Iris pigment epithelial cell (primary cell): ENCODE results near the gene UBAP1L.

Source experiments
- DNase-seq: peaks from one replicate; pipeline ENCODE4 v3.0.0-alpha.2; 2011; ENCODE audit warnings: low read depth

UBAP1L gene

DNA sequence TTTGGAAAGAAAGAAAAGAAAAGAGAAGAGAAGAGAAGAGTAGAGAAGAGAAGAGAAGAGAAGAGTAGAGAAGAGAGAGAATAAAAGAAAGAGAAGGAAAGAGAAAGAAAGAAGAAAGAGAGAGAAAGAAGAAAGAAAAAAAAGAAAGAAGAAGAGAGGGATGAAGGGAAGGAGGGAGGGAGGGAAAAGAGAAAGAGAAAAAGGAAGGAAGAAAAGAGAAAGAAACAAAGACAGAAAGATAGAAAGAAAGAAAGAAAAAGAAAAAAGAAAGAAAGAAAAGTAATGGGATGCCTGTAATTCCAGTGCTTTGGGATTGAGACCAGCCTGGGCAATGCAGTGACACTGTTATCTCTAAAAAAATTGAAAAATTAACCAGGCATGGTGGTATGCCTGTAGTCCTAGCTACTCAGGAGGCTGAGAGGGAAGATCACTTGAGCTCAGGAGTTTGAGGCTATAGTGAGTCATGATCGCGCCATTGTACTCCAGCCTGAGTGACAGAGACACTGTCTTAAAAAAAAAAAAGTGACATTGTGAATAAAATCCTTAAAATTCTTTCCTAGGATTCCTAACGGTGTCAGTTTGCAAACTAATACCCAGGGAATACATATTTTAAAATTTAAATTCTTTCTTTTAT lies 48.9 kb downstream of the UBAP1L start:
- no peak for DNase-seq

DNA sequence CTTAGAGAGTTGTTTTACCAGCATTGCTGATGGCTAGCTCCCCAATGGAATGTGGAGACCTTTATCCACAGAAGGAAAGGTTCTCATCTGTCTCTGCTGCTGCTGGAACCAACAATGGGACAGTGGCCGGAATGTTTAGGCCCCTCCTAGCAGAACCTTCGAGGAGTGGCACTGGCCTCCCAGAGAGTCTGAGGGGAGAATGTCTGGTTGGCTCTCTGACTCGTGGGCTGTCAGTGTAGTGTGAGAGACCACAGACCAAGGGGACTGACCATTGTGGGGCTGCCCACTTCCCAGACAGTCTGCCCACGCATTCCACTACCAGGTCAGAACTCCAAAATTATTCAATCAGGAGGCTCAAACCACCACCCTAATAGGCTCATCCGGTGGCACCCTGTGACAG lies 52.3 kb downstream of the UBAP1L start:
- no peak for DNase-seq

DNA sequence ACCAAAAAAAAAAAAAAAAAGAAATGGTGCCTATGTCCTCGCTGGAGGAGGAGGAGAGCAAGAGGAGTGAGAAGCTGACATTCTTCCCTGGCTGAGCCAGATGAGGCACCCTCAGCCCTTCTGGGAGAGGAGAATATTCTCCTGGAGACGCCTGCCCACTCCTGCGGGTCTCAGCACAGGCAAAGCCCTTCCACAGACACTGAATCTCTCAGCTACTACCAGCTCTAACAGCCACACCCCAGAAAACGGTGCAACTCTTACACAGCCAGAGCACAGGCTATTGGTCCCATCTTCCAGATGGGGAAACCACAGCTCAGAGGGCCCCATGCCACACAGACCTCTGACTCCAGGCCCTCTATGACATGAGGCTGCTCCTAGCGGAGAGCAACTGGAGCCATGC lies 52.9 kb downstream of the UBAP1L start:
- no peak for DNase-seq

DNA sequence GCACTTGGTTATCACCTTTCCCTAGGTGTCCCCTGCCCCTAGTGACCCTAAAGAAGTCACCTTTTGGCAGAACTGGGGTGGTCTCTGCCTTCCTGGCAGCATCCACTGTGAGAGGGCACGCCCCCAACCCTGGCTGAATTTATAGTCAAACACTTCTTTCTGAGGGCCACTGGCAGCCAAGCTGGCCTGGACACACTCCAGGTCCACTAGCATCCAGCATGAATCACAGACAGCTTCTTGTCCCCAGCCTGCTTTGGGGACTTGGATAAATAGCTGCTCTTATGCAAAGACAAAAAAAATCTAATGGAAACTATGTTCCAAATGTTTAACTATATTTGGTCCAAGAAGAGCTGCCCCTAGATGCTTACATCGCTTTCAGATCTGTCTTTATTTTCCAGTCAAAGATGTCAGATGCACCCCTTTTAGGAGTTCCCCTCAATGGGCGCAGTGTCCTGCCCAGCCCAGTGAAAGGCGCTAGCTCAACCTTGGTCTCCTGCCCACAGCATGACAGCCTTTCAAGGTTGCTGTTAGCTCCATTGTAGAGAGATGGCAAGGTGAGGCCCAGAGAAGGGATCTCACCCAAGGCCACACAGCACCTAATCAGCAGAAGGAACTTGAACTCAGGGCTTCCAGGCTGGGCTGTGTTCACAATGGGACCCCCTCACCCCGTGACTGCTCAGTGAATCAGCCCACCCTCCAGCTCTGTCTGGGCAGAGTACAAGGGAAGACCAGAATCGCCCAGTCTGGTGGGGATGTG lies 54.2 kb downstream of the UBAP1L start:
- DNase-seq = no peak

DNA sequence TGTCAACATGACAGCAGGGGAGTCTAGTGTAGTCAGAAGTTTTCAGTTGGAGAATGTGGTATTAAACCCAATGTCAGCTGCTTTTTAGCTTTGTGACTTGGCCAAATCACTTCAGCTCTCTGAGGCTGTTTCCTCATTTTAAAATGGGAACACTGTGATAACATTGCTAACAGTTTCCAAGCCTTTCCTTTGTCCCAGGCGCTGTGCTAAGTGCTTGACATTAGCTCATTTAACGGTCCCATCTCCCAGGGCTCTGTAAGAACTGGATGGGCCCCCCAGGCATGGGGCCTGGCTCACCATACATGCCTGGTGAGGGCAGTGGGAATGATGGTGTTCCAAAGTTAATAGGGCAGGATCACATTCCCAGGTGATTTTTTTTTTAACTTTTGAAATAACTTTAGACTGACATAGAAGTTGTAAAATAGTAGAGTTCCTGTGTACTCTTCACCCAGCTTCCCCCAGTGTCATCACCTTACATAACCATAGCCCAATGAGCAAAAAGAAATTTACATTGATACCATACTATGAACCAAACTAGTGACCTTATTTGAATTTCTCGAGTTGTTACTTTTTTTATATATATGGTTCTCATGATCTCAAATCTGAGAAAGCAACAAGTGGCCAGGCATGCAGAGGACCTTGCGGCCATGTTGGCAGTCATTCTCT lies 54.9 kb downstream of the UBAP1L start:
- no peak for DNase-seq

DNA sequence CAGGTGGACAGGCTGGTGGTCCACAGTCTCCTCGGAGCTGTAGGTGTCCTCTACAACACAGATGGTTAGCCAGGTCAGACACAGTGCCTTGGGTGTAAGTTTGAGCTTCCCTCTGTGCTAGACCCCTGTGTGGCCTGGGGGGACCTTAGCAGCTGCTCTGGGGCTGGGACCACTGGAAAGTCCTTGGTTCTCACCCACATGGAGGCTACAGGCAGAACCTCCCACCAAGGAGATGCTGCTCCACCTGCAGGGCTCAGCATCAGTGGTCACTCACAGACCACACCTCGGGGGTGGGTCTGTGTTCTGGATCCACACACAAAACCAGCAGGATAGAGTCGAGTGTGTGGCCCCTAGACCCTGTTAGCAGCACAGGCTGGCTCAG lies 55.6 kb downstream of the UBAP1L start:
- no peak for DNase-seq

DNA sequence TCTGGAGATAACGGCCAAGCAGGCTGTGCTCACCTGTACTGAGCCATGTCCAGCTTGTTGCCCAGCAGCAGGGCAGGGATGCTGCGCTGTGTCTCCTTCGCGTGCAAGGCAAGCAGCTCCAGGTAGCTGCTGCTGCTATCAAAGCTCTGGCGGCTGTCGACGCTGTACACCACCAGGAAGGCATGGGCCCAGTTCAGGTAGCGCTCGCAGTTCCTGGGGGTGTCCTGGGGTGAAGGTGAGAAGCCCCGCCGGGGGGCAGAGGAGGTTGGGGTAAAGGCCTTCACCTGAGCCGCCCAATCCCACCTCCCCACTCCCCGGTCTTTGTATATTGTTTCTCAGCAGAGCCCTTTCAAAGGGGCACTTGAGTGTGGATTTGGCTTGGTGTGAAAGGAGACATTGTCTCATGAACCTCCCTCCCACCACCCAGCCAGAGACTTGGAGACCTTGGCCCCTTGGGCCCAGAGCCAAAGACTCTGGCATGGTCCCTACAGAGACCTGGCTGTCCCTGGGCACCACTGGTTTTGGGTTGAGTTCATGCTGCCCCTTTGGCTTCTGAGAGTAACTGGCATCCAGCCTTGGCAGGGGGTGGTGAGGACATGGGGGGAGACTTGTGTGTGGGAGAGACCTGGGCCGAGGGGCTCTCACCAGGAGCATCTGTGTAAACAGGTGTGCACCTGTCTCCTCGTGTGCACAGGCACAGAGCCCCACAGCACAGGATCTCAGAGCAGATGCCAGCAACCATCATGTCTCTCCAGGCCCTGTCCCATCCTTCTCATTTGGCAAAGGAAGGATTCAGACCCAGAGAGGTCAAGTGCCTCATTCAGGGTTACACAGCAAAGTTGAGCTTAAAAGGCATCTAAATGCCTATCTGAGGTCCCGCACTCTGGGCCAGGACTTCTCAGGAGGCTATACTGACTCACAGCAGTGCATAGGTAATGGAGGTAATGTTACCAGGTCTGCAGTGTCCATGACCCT lies 56.3 kb downstream of the UBAP1L start:
- DNase-seq = no peak

DNA sequence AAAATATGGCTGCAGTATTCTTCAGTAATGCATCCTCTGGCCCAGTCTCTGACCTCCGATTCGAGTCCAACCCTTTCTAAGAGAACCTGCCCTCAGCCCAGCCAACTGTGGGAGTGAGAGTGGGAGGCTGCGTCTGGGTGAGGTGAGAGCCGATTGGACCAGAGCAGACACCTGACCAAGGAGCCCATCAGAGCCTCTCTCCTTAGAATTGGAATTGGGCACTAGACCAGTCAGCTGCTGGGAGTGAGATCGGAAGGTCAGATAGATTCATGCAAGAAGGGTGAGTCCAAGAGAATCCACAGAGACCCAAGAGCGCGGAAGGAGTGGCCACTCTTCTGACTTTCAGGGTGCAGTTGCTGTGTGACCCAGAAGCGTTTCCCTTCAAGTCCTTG lies 57.5 kb downstream of the UBAP1L start:
- no peak for DNase-seq

DNA sequence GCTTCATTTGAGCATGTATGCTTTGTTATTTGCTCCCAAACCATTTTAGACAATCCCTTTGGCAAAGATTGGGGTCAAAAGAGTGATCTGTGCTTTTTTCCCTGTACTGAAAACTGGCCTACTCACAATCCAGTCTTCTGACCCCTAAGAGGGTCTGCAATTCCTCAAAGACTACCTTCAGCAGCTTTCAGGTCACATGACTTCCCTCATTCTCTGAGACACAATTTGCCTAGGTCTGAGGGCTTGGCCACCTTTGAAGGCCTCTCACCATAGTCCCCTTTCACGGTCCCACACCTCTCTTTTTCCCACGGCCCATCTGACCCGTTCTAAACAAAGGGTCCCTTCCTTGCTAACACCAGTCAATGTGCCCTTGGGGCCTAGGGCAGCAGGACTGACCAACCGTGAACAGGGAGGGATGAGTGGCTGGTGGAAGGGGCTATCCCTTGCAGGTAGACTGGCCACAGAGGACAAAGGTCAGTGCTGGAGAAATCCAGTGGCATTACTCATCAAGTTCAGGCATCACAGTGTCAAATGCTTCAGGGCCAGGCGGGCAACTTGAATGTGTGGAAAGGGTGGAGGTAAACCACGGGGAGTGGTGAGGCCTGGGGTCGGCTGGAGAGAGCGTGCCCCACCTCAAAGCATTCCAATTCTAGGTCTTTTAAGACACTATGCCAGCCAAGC lies 58.0 kb downstream of the UBAP1L start:
- DNase-seq = peak; percentile 49

DNA sequence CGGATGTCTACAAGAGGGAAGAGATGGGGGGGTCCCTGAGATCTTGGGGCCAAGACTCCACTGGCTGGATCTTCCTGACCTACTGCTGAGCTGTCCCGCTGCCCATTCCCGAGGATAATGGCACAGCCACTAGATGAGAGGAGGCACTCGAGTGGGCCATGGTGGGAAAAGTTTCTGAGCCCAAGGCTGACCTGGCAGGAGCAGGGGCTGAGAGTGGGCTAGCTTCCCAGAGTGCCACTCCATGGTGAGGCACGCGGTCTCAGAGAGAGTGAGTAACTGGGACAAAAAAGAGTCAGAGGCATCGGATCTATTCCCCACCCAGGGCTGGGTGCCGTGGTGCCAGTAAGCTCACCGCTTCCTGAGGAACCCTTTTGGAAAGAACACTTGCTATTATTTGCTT lies 58.9 kb downstream of the UBAP1L start:
- DNase-seq = no peak

DNA sequence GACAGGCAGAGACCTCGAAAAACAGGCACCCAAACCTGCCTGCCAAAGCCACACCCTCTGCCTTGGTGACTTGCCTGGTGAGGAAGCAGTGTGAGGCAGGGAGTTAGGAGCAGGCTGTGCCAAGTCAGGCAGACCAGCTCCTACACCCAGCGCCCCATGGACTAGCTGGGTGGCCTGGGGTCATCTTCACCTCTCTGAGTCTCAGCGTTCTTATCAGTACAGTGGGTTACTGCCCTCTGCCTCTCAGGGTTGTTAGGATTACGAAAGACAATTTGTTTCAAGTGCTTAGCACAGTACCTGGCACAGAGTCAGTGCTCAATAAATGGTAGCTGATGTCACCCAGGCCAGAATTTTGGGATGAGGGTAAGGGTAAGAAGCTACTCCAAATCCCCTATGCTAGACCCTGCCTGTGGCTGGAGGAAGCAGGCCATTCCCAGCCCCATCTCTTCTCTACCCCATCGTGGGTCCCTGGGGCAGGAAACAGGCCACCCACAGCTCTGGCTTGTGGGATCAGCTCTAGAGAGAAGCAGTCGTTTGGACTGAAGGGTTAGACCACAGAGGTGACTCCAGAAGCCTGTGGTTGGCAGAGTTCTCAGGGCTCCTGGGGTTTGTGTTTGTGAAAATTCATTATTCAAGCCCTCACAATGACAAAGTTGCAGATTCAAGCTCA lies 59.7 kb downstream of the UBAP1L start:
- peak; percentile 68 for DNase-seq

DNA sequence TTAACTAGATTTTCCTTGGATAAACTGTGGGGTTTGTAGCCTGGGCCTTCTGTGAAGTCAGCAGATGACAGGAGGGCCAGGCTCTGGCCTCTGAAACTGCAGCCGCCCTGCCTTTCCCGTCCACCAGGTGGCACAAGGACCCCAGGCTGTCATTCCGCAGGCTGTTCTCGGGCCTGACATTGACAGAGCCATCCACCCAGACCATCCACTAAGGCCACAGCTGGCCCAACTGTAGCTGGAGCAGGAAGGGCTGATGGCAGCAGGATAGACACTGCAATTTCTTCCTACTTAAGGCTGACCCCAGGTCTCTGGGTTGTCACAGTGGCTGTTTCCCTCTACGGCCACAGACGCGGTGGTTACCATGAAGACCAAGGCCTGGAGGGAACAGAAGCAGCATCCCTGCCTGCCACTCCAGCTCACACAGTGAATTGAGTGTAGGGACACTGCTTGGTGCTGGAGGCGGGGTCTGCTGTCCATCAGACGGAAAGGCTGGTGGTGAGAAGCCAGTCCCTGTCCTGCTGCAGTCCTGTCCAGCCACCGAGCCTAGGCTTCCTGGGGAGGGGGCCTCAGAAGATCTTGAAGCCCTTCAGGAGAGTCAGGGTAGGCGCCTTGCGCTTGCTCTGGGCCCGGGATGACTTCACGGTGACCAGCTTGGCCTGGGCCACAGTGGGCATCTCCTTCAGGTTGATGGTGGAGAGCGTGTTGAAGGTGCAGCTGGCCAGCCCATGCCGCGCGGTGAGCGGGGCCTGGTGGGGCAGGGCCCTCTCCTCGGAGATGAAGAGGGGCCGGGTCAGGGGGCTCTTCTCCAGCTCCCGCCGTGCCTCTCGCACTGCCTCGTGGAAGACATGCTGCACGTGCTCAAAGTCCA lies 60.4 kb downstream of the UBAP1L start:
- peak; percentile 61 for DNase-seq

DNA sequence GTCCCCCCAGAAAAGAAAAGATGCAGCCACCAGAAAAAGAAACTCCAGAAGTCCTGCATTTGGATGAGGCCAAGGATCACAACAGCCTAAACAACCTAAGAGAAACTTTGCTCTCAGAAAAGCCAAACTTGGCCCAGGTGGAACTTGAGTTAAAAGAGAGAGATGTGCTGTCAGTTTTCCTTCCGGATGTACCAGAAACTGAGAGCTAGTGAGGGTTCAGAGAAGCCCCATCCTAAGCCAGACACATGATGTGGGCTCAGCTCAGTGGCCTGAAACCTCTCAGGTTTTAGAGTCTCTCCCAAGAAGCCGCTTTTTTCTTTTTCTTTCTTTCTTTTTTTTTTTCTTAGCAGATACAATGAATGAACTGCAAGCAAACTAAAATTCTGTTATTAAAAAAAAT lies 62.0 kb downstream of the UBAP1L start:
- no peak for DNase-seq

DNA sequence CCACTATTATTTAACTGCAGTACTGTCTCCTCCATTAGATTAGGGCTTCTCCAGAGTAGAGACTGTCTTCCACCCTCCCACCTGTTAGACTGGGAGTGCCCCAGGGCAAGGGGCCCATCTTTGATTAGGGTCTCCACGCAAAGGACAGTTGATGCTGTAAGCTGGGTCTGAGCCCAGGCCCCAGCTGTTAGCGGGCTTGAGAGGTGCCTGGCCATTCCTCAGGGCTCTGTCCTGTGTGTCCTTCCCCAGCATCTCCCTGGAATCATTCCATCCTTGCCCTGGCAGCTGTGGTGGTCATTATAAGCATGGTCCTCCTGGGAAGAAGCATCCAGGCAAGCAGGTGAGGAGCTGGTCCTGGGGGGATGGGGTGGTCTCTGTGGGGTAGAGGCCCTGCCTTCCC lies 63.7 kb downstream of the UBAP1L start:
- no peak for DNase-seq

DNA sequence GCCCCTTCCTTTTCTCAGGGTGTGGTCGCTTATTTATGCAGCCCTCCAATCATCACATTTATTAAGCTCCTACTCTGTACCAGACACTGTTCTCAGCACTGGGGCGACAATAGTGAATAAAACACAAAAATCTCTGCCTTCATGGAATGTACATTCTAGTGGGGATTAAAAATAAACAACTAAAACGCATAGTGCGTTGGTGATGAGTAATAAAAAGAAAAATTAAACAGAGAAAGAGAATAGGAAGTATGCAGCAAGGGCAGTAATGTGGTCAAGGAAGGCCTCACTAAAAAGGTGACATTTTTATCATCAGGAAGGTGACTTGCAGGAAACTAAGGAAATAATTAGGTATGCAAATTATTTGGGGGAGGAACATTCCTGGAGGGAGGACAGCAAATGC lies 64.7 kb downstream of the UBAP1L start:
- peak; percentile 38 for DNase-seq

DNA sequence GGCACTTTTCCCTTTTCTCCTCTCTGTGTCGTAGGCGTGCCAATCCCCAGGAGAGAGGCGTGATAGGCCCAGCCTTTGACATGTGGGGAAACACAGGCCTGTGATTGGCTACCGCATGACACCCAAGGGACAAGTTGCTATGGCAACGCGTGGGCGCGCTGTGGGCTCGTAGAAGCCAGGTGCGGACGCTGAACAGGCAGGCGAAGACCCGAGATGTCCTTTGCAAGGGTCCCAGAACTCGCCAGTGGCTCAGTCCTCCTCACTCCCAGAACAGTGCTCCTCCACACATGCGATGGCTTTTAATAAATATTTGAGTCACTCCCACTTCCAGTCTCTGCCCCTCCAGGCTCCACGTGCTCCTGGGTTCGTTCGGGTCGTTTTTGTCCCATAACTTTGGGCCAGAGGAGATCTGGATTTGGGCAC lies 65.6 kb downstream of the UBAP1L start:
- DNase-seq = peak; percentile 92

DNA sequence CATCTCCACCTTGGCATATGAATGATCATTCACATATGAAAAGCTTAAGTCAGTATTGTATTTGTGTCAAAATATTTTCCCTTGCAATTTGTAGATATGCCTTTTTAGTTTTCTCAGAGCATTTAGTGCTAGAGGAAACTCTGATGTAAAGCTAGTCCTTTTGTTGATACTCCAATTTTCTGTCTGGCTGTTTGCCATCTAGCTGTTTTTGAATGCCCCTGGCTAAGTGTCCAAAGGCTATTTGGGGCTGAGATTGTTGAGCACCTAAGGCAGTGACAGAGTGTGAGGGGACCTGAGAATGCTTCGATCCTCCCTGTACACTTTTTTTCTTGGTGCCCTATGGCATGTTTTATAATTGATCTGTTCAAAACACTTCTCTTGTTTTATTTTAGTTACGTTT lies 66.8 kb downstream of the UBAP1L start:
- no peak for DNase-seq

DNA sequence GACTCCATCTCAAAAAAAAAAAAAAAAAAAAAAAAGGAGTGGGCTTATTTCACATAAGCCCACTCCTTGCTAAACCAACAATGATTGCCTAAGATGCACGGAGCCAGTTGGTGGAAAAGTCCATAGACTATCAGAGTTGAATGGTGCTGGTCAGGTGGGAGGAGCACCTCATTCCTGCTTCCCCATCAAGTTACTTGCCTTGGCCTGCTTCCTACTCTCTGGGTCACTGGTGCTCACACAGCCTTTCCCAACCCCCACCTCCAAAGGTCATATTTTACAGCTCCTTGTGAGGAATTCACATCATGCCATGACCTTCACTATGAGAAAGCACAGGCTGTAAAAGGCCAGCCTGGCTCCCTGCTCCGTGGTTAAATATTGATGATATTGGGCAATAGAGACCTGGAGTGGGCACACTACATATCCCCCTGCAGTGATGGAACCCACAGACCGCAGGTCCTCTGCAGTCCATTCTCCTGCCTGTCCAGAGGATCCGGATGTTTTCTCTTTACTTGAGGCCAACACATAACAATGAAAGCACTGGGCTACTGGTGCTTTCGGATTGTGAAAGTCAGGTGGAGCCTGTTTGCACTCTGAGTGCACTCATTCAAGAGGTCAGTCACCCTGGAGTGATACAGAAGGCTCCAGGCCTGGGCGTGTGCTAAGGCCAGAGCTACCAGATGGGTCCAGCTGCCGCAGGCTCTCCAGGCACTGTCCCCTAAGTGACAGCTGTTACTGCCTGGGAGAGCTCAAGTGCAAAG lies 70.1 kb downstream of the UBAP1L start, which contains the start of gene SLC51B:
SLC51B (plus strand) TSS at position 664 of the 758 bp plus-strand sequence. CDS start 4,618 bp downstream, outside the sequence.
- no peak for DNase-seq

DNA sequence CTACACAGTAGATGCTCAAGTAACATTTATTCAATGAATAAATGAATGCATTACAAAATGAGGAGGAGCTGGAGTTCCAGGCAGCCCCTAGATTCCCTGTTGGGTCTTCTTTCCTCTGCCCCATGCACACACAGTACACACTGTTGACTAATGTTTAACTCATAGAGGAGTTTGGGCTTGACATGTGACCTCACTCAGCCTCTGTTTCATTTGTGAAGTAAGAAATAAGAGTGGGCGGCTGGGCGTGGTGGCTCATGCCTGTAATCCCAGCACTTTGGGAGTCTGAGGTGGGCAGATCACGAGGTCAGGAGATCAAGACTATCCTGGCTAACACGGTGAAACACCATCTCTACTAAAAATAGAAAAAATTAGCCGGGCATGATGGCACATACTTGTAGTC lies 70.8 kb downstream of the UBAP1L start:
- peak; percentile 76 for DNase-seq
